ENCODE results near the gene FOXF2. TPM values are rescaled to one million over a fixed set of nuclear protein-coding genes. Genes with fewer than 3 reads are reported as not detected.

The FOXF2 gene
- under 1 TPM in 1 of 2 donors, not detected in 1; 0.26 TPM for total RNA-seq

DNA sequence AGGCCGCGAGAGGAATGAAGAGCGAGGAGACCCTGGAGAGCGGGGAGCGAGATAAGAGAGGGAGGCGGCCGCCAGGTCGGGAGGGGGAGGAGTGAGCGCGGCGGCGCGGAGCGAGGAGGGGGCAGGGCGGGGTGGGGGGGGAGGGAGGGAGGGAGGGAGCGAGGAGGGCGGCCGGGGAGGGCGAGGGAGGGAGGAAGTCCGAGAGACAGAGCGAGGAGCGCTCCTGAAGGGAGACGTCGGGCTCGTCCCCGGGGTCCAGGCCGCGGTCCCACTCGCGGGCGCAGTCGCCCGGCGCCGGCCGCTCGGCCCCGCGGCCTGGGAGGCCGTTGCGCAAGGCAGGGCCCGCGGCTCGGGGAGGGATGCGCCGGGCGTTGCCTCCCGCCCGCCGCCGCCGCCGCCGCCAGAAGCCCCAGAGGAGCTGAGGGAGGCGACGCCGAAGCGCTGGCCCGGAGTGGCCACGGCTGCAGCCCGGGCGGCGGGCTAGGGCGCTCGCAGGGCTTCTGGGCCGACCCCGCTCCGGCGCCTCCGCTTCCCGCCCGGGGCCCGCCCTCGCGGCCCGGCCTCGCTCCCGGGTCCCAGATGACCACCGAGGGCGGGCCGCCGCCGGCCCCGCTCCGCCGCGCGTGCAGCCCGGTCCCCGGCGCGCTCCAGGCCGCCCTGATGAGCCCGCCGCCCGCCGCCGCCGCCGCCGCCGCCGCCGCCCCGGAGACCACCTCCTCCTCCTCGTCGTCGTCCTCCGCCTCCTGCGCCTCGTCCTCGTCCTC, at the start of gene FOXF2:
FOXF2 (plus strand) TSS at position 208 of the 764 bp plus-strand sequence; CDS start at position 580, 372 bp downstream.
- 0 to 2% methylated on average over 15 to 88 of the region's 112 CpGs for WGBS, 2 donors
- TF ChIP-seq, protein P1, sequence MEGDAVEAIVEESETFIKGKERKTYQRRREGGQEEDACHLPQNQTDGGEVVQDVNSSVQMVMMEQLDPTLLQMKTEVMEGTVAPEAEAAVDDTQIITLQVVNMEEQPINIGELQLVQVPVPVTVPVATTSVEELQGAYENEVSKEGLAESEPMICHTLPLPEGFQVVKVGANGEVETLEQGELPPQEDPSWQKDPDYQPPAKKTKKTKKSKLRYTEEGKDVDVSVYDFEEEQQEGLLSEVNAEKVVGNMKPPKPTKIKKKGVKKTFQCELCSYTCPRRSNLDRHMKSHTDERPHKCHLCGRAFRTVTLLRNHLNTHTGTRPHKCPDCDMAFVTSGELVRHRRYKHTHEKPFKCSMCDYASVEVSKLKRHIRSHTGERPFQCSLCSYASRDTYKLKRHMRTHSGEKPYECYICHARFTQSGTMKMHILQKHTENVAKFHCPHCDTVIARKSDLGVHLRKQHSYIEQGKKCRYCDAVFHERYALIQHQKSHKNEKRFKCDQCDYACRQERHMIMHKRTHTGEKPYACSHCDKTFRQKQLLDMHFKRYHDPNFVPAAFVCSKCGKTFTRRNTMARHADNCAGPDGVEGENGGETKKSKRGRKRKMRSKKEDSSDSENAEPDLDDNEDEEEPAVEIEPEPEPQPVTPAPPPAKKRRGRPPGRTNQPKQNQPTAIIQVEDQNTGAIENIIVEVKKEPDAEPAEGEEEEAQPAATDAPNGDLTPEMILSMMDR (IDR thresholded peaks at IDR 0.05), result no peak
- no peak for TF ChIP-seq POLR2A (IDR thresholded peaks at IDR 0.05)
- Histone ChIP-seq H3K27ac (no peak within 1 kb of the TSS), H3K9me3 (no peaks in the 10 kb centered on the region), H3K36me3 (replicated peaks in 1 of 2; ENCODE audit: insufficient read depth in 1 of 2, low read depth in 2 of 2) (no peaks in the 10 kb centered on the region), H3K27me3 (peaks cover 0 to 38% of the 10 kb centered on the region in 2 donors), H3K4me1 (peaks cover 38% of the 10 kb centered on the region), H3K4me3 (no peak within 1 kb of the TSS)
- no peak for DNase-seq
- intact Hi-C loops (cut with DNase I), result loop anchor here (5.0 to 10.0 kb wide), 3 partner anchors 597 to 795 kb away; no protein-coding TSS in a partner anchor
- ATAC-seq, result peak; percentile 12

- intact Hi-C loops (cut with DNase I), result loop anchor here (10.0 kb wide), 1 partner anchor 431 kb away; no protein-coding TSS in a partner anchor
- ATAC-seq (no peak), DNase-seq (no peak)
- no peaks in the 10 kb centered on the region for H3K4me1 ChIP-seq
- no peaks in the 10 kb centered on the region for H3K9me3 ChIP-seq
- no peaks in the 10 kb centered on the region for H3K27me3 ChIP-seq
- no peaks in the 10 kb centered on the region for H3K36me3 ChIP-seq (replicated peaks in 1 of 2; ENCODE audit: insufficient read depth in 1 of 2, low read depth in 2 of 2)
- H3K27ac ChIP-seq, result no peak overlapping the region
- no peak for TF ChIP-seq POLR2A (IDR thresholded peaks at IDR 0.05)
- TF ChIP-seq, protein P1 (IDR thresholded peaks at IDR 0.05), result no peak
- no peak overlapping the region for H3K4me3 ChIP-seq
Measured at GRCh38 chr6:1346101-1346500, 43.3 kb upstream of the FOXF2 start.

- Histone ChIP-seq H3K36me3 (replicated peaks in 1 of 2; ENCODE audit: insufficient read depth in 1 of 2, low read depth in 2 of 2) (no peaks in the 10 kb centered on the region), H3K27ac (no peak overlapping the region), H3K4me3 (no peak overlapping the region), H3K9me3 (peaks cover 0 to 5% (median 0%) of the 10 kb centered on the region in 3 donors), H3K27me3 (no peaks in the 10 kb centered on the region), H3K4me1 (no peaks in the 10 kb centered on the region)
- intact Hi-C loops (cut with DNase I), result loop anchor here (10.0 kb wide), 1 partner anchor 432 kb away; no protein-coding TSS in a partner anchor
- DNase-seq (no peak), ATAC-seq (no peak)
- WGBS, 2 donors, result 80% methylated on average over 5 of the region's 5 CpGs
- TF ChIP-seq POLR2A (IDR thresholded peaks at IDR 0.05), result no peak
- TF ChIP-seq, protein P1 (IDR thresholded peaks at IDR 0.05), result no peak
Measured at GRCh38 chr6:1346558-1347091, 42.8 kb upstream of the FOXF2 start.

- TF ChIP-seq POLR2A (IDR thresholded peaks at IDR 0.05), result no peak
- TF ChIP-seq, protein P1 (IDR thresholded peaks at IDR 0.05), result no peak
- Histone ChIP-seq H3K27ac (no peak overlapping the region), H3K36me3 (replicated peaks in 1 of 2; ENCODE audit: insufficient read depth in 1 of 2, low read depth in 2 of 2) (no peaks in the 10 kb centered on the region), H3K4me3 (no peak overlapping the region), H3K4me1 (no peaks in the 10 kb centered on the region), H3K27me3 (no peaks in the 10 kb centered on the region), H3K9me3 (peaks cover 0 to 9% (median 0%) of the 10 kb centered on the region in 3 donors)
- no peak for DNase-seq
- 80 to 89% methylated on average over 3 of the region's 3 CpGs for WGBS, 2 donors
- intact Hi-C loops (cut with DNase I), result loop anchor here (10.0 kb wide), 1 partner anchor 432 kb away; no protein-coding TSS in a partner anchor
- ATAC-seq, result no peak
Measured at GRCh38 chr6:1347161-1347560, 42.2 kb upstream of the FOXF2 start.
